ENCODE data around the gene AHNAK2. TPM values are rescaled to one million over a fixed set of nuclear protein-coding genes. Genes with fewer than 3 reads are reported as not detected.

AHNAK2 gene
- total and polyA plus RNA-seq, 2 donors from 2014 or later = 1.1 to 72.0 TPM

- Histone ChIP-seq H3K27me3 (ENCODE audit: control insufficient read depth, insufficient read depth, low read length) (no peaks in the 10 kb centered on the region), H3K9ac (ENCODE audit: low read length in 3 of 3) (no peak overlapping the region), H3K9me3 (ENCODE audit: control insufficient read depth in 2 of 3, insufficient read depth in 1 of 3, low read length in 3 of 3) (no peaks in the 10 kb centered on the region), H3K36me3 (ENCODE audit: control insufficient read depth in 2 of 3, insufficient read depth in 3 of 3, low read length in 3 of 3) (no peaks in the 10 kb centered on the region), H3K27ac (ENCODE audit: low read depth in 2 of 2, low read length in 2 of 2) (no peak overlapping the region), H3K4me3 (ENCODE audit: low read length in 3 of 3) (no peak overlapping the region), H3K4me1 (ENCODE audit: control insufficient read depth in 2 of 3, insufficient read depth in 2 of 3, low read depth in 1 of 3, low read length in 3 of 3) (no peaks in the 10 kb centered on the region)
- DNase-seq = no peak
- TF ChIP-seq, protein P1, sequence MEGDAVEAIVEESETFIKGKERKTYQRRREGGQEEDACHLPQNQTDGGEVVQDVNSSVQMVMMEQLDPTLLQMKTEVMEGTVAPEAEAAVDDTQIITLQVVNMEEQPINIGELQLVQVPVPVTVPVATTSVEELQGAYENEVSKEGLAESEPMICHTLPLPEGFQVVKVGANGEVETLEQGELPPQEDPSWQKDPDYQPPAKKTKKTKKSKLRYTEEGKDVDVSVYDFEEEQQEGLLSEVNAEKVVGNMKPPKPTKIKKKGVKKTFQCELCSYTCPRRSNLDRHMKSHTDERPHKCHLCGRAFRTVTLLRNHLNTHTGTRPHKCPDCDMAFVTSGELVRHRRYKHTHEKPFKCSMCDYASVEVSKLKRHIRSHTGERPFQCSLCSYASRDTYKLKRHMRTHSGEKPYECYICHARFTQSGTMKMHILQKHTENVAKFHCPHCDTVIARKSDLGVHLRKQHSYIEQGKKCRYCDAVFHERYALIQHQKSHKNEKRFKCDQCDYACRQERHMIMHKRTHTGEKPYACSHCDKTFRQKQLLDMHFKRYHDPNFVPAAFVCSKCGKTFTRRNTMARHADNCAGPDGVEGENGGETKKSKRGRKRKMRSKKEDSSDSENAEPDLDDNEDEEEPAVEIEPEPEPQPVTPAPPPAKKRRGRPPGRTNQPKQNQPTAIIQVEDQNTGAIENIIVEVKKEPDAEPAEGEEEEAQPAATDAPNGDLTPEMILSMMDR (IDR thresholded peaks at IDR 0.05; ENCODE audit: borderline replicate concordance, extremely low read depth, insufficient read depth) = no peak
- intact Hi-C loops (cut with DNase I) = no loop called here
- FAIRE-seq = no peak
Observed at GRCh38 chr14:105006831-105007592, 28.8 kb upstream of the AHNAK2 start.

DNA sequence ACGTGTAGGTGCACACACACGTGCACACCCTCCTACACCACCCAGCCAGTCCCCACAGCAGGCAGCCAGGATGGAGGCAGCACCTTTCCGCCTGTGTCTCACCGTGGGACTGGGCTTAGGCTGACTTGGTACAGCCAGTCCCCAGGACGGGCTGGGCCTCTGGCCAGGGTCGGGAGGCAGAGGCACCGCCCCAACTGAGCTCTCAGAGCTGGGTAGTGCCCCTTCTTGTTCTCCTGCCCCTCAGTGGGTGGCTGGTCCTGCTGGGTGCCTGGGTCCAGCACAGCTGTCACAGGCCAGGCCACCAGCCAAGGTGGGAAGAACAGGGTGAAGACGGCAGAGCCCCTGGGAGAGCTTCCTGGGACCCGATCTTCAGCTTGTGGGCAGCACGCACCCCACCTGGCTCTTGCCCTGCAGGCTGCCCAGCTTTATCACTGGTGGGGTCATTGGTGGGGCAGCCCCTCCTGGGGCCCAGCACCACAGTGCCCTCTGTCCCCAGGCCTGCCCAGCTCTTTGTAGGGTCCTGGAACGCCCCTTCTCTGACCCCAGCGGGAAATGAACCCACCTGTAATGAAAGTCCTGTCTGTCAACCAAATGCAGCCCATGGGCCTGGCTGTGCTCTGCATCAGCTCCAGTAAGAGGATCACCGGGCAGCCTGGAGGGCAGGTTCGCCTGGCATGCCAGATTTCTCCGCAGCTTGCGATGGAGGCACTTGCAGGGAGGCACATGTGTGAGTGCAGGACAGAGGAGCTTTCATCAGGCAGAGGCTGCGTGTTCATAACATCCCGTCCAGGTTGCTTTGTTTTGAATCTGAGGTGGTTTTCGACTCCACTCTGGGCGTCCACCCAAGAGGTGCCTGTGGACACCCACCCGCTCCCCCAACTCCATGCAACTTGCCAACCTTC, 28.0 kb upstream of the AHNAK2 start:
- no peak overlapping the region for H3K27ac ChIP-seq (ENCODE audit: low read depth in 2 of 2, low read length in 2 of 2)
- intact Hi-C loops (cut with DNase I) = no loop called here
- DNase-seq = no peak
- H3K9ac ChIP-seq (ENCODE audit: low read length in 3 of 3) = no peak overlapping the region
- FAIRE-seq = no peak
- H3K4me1 ChIP-seq (ENCODE audit: control insufficient read depth in 2 of 3, insufficient read depth in 2 of 3, low read depth in 1 of 3, low read length in 3 of 3) = no peaks in the 10 kb centered on the region
- no peaks in the 10 kb centered on the region for H3K9me3 ChIP-seq (ENCODE audit: control insufficient read depth in 2 of 3, insufficient read depth in 1 of 3, low read length in 3 of 3)
- H3K36me3 ChIP-seq (ENCODE audit: control insufficient read depth in 2 of 3, insufficient read depth in 3 of 3, low read length in 3 of 3) = no peaks in the 10 kb centered on the region
- TF ChIP-seq, protein P1 (IDR thresholded peaks at IDR 0.05; ENCODE audit: borderline replicate concordance, extremely low read depth, insufficient read depth) = no peak
- no peak overlapping the region for H3K4me3 ChIP-seq (ENCODE audit: low read length in 3 of 3)
- no peaks in the 10 kb centered on the region for H3K27me3 ChIP-seq (ENCODE audit: control insufficient read depth, insufficient read depth, low read length)

GRCh38 chr14:105005329-105005928, 27.3 kb upstream of the AHNAK2 start:
- no peak for DNase-seq
- no peaks in the 10 kb centered on the region for H3K9me3 ChIP-seq (ENCODE audit: control insufficient read depth in 2 of 3, insufficient read depth in 1 of 3, low read length in 3 of 3)
- H3K9ac ChIP-seq (ENCODE audit: low read length in 3 of 3) = no peak overlapping the region
- TF ChIP-seq, protein P1 (IDR thresholded peaks at IDR 0.05; ENCODE audit: borderline replicate concordance, extremely low read depth, insufficient read depth) = no peak
- intact Hi-C loops (cut with DNase I) = no loop called here
- no peaks in the 10 kb centered on the region for H3K36me3 ChIP-seq (ENCODE audit: control insufficient read depth in 2 of 3, insufficient read depth in 3 of 3, low read length in 3 of 3)
- no peak overlapping the region for H3K27ac ChIP-seq (ENCODE audit: low read depth in 2 of 2, low read length in 2 of 2)
- no peaks in the 10 kb centered on the region for H3K27me3 ChIP-seq (ENCODE audit: control insufficient read depth, insufficient read depth, low read length)
- H3K4me3 ChIP-seq (ENCODE audit: low read length in 3 of 3) = no peak overlapping the region
- no peak for FAIRE-seq
- H3K4me1 ChIP-seq (ENCODE audit: control insufficient read depth in 2 of 3, insufficient read depth in 2 of 3, low read depth in 1 of 3, low read length in 3 of 3) = no peaks in the 10 kb centered on the region
